Stimulated activated CD4-positive, alpha-beta T cell treated with anti-CD3 and anti-CD28 coated beads, Interleukin-4, amount 100 ng/mL, for 24 hours (primary cell): Measurements from ENCODE around the gene ATF4.
"Not testable (repeated sequence)": the region's sequence is repeated elsewhere in the genome, so short reads cannot be mapped to it uniquely, and the experiment has no call there.

Experiments
- DNase-seq: peaks from one replicate; pipeline ENCODE4 v3.0.0-alpha.2; 2020

The ATF4 gene

DNA sequence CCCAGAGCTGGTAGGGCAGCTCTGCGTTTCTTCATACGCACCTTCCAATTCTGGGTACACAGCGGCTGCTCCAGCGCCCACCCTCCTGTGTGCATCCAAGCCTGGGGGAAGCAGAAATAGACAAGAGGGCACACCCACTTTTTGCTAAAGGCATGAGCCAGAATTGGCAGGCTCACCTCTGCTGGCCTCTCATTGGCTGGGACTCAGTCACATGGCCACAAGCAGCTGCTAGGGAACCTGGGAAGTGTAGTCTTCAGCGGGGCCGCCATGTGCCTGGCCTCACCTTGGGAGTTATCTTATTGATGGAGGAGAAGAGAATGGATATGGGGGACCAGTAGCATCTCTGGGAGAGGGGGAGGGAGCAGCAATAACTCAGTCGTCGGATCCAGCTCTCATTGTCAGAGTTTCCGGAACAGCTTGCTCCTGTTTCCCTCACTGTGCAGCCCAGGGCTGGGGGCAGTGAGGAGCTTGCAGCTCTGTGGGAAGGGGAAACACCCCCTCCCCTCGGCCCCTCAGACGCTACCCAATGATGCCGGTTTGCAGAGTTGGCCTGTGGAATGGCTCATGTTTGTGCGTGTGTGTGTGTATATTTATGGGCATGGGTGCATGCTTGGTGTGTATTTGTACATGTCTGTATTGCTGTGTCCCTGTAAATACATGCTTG lies 30.1 kb upstream of the ATF4 start:
- DNase-seq, result peak; percentile 86

DNA sequence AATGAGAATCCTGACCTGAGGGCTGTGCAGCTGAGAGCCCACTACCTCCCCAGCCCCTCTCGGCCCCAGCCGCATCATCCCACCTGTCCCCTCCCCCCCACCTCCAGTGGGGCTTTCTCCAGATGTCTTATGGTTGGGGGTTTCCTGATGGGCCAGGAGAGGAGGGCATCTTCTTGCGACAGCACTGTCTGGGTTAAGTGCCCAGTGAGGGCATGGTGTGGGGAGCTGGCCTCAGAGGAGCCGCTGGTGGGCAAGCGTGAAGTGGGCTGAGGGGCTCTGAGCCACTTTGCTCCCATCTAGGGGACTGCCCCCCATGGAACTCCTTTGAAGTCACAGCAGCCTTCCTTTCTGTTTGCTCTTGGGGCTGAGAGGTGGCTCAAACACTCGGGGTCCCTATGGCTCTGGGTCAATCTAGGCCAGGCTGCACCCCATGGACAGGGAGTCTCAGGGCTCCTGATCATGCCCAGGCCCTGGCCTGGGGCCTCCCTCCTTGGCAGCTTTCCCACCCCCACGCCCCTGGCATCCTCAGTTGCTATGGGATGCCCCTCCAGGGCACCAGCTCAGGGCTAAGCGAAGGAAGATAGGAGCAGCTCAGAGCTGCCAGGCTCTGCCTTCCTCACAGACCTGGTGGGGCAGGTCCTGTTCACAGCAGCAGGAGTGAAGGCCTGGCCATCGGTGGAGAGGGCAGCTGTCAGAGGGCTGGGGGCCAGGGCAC lies 29.2 kb upstream of the ATF4 start:
- DNase-seq, result no peak

DNA sequence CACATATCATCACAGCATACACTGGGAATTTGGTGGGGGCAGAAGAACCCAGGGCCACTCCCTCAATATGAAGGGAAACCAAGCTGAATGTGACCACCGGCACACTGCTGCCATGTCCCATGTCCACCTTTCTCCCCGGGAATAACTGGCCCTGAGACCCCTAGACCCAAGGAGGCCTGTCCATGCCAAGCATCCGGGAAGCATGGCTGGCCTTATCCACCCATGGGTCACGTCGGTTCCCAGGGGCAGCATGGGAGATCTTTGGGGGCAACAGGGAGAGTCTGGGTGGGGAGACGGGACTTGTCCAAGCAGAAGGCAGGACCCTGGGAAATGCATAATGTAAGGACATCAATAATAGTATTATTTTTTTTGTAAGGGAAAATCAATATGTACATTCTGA lies 28.7 kb upstream of the ATF4 start:
- no peak for DNase-seq

DNA sequence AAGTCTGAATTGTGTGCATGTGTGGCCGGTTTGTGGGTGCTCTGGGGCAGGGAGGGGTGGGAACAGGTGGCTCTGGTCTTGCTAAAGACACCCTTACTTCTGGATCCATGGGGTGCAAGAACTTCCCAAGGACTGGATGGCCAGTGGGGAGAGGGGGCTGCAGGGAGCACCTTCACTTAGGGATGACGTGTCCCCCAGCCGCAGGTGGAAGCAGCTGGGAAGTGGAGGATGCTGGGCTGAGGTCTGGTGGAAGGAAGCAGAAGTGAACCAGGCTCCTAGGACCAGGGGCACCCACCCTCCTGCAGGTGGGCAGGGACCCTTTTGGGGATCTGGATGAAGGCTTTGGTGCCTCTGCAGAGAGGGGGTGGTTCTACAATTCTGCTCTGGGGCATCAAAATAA lies 28.2 kb upstream of the ATF4 start:
- no peak for DNase-seq

DNA sequence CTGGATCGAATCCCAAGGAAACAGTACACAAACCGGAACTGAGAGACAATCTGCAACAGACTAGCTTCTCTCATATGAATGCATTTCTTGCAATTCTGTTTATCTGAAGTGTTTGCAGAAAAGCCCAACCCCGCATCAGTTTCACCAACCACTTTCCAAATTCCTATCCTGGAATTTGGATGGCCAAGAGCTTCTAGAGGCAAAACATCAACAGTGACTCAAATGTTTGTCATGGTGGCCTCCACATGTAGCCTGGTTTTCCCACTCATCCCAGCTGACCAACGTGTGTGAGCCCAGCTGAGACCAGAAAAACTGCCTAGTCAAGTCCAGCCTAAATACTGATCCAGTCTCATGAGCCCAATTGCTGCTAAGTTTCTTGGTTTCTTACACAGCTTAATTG lies 26.6 kb upstream of the ATF4 start:
- DNase-seq, result no peak

DNA sequence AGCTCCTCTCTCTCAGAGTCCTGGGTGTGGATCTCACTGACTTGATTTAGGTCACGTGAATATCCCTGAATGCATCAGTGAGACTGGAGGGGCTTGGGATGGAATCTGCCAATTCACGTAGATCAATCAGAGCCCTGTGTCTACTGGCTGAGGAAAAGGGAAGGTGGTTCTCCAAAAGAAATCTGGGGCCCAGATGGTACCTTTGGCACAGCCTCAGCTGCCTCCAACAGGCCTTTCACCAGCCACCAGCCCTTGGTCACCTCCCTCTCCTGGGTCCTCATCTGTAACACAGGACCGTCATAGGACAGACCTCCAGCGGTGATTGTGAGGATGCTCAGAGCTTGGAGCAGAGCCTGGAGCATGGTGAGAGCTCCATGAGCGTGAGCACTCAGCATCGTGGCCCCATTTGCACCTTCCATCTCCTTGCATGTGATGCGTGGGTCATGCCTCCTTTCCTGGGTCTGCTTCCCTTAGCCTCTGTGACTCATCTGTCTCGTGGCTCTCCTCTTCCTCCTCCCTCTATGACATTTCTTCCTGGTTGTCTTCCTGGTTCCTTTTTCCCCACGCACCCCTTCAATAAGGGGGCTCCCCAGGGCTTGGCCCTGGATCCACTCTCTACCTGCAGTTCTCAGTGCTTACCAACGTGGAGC lies 25.8 kb upstream of the ATF4 start:
- no peak for DNase-seq

DNA sequence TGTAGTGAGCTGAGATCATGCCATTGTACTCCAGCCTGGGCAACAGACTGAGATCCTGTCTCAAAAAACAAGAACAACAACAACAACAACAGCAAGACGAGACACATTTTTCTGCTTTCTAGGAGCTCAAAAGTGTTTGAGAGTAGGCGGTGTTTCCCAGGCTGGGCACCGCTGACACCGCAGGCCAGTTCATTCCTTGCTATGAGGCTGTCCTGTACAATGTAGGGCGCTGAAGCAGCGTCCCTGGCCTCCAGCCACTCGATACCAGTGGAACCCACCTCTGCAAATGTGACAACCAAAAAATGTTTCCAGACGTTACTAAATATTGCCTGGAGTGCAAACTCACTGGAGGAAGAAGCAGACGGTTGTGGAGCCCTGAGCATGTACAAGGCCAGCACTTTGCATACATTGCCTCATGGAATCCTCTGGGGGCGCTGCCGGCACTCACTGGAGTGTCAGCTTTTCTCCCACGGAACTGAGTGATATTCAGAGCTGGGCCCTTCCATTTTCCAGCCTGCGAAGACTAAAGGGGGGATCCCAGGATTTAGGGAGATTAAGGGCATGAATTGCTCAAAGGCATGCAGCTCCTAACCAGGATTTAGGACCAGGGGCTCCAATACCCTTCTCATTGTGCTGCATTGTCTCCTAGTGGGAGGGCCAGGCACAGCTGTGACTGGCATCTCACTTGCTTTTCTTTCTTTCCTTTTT lies 24.1 kb upstream of the ATF4 start:
- DNase-seq, result peak; percentile 73

DNA sequence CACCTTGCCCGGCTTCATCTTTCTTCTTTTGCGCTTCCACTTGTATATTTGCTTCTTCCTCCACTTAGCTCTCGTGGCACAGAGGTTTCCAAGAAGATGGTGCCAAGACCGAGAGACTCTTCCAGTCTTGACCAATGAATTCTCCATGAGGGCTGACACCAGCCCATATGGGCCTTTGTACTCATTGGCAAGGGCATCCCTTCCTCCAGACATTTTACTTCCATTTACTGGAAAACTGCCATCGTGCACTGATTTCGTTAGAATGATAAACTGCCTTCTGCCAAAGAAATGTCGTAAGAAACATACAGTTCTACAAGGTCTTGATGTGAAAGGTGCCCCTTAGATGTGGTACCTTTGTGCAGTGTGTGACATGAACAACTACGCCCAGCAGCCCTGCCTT lies 22.9 kb upstream of the ATF4 start:
- no peak for DNase-seq

DNA sequence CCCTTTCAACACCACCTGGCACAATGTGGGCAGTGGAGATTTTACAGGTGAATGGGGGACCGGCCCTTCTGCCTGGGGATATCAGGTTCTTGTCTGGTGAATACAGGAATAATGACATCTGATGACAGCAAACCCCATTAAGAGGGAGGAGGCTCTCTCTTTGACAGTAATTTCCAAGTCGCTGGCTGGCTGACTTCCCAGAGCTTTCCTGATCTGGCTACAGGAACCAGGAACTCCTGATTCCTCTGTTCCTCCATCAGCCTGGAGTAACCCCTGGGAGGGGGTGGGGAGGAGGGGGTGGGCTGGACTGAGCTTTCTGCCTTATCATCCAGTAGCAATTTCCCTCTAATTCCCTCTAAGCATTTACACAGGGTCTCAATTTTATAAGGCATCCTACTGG lies 22.0 kb upstream of the ATF4 start:
- DNase-seq, result no peak

DNA sequence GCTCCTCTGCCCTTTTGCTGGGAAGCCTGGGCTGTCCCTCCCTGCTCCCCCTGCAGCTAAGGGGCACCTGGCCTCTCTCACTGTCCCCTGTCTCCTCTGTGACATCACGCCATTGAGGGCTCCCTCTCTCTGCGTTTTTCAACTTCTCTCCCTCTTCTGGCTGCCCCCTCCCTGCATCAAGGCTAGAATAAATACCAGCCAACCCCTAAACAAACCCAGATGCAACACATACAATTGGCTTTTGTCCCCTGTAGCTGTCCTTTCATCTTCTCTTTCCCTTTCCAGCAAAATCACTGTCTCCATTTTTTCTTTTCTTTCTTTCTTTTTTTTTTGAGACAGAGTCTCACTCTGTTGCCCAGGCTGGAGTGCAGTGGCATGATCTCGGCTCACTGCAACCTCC lies 21.6 kb upstream of the ATF4 start:
- no peak for DNase-seq

DNA sequence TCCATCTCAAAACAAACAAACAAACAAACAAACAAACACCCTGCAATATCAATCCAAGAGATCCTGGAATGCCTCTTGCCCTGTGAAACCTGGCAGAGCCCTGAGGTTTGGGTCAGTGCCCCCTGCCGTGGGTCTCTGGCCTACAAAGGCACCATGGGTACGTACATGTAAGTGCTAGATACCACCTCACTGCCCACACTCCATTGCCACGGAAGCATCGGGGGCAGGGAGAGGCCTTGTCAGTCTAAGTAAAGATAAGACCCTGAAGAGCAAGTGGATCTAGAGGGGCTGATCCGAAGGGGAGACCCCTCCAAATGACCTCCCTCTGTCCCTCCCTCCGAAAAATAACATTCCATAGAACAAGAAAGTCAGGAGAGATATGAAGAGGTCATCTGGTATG lies 20.3 kb upstream of the ATF4 start:
- no peak for DNase-seq

DNA sequence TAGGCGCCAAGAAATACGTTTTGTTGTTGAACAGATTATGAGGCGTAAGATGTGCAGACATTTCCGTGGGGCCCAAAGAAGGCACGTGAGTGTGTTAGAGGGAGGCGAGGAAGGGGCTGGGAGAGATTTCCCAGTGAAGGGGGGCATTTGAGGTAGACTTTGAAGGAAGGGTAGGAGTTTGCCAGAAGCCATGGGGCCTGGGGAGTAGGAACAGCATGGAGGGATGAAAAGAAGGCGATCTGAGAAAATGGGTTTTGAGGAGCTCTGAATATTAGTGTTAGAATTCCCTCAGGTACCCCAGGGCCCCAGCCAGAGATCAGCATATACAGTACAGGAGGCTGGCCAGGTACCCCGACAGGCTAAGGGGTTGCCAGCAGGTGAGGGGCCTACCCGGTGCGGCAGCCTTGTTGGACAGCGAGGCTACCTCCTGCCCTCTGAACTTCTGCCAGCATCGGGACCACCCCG lies 18.7 kb upstream of the ATF4 start:
- no peak for DNase-seq

DNA sequence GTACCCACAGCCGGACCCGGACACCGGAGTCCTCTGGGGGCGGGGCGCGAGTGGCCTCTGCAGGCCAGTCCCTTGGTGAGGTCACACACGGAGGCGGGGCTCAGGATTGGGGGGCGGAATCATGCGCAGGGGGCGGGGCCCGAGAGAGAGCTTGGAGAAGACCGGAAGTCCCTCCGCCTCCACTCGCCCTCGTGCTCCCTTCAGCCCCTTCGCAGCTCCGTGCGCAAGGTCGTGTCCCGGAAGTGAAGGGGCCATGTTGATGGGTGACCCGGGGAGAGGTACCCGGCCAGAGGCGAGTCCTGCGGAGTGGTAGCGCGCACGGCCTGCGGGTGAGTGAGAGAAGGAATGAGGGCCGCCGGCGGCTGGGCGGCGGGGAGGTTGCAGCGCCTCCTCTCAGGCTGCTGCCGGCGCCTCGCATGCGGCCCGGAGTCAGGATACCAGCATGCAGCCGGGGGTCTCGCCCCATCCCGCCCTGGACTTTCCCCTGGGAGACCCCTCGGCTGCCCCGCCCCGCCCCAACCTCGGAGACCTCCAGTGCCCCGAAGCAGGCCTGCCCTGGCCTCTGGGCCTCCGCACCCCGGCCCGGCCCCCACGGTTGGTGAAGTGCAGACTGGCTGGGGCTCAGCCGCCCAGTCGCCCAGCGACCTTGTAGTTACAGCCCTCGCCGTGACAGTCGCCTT lies 18.1 kb upstream of the ATF4 start, which contains the start of gene MIEF1:
Gene MIEF1, plus strand, starts transcription at position 182 of the 680 bp plus-strand sequence. CDS start 9,005 bp downstream, outside the sequence.
- peak; percentile 94 for DNase-seq

DNA sequence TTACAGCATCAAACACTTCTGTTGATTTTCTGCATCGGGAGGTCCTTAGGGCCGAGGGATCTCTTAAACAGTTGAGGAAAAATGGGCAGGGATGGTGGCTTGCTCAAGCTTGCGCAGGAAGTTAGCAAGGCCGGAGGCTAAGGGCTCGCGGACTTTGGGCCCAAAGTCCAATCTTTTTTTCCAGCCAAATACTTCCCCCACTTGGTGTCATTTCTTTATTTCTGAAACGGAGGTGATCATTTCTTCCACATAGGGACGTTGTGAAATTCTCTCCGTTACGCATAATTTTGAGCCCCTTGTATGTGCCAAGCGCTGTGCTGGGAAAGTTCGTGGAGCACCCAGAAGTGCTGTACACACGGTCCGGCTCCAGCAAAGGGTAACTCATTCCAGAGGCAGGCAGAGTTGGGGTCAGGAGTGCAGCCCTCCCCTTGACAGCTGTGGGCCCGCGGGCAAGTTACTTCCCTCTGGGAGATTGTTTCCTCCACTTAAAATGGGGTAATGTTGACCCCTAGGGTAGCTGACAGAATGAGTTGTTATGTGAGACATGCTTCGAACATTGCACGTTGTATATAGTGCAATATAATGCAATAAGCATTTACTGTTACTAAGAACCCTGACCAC lies 17.5 kb upstream of the ATF4 start:
- no peak for DNase-seq

DNA sequence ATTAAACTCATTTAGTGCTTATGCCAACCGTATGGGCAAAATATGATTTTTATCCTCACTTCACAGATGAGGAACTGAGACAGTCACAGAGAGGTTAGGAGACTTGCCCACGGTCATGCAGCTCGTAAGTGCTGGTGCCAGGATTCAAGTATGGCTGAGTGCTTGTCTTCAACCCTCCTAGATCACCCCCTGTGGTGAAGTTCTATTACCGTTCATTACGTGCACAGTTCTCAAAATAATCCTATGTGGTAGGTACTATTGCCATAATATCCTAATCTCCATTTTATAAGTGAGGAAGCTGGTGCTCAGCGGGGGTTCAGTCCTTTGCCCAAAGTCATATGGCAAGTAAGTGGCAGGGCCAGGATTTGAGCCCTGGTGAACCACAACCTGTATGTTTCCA lies 16.7 kb upstream of the ATF4 start:
- DNase-seq, result no peak

DNA sequence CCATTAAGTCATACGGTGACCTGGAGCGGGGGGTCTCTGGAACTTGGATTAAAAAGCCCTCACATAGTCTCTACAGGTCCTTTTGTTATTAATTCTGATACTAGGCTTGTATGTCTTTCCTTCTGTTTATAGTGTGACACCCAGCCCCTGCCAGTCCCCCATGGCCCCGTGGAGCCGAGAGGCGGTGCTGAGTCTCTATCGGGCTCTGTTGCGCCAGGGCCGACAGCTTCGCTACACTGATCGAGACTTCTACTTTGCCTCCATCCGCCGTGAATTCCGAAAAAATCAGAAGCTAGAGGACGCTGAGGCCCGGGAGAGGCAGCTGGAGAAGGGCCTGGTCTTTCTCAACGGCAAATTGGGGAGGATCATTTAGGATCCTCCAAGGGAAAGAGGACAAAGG lies 16.3 kb upstream of the ATF4 start:
- no peak for DNase-seq

DNA sequence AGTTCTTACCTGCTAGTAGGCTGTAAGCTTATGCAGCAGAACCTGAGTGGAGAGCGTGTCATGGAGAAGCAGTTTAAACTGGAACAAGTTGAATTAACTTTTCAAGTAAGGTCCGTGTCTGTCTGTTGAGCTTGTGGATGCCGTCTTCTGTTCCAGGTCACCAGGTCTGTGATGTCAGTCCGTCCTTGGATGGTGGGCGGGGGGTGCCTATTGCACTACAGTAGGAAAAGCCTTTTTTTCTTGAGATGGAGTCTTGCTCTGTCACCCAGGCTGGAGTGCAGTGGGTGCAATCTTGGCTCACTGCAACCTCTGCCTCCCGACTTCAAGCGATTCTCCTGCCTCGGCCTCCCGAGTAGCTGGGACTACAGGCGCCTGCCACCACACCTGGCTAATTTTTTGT lies 13.3 kb upstream of the ATF4 start:
- DNase-seq, result not testable (repeated sequence)

DNA sequence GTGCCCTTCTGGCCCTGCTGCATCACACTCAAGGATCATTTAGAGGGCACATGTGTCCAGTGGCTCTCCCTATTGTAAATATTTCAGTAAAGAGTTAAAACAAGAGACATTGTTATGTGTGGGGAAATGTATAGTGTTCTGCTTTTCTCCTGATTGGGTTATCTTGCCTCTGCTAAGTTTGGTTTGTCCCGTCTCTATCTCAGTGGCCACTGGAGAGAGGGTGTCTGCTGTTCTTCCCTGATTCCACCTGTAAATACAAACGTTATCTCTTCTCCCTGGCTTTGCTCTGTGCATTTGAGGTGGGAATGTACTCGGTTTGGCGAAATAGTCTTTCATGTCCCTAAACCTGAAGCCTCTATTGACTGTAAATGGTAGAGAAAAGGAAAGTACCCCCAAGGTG lies 12.0 kb upstream of the ATF4 start:
- no peak for DNase-seq

DNA sequence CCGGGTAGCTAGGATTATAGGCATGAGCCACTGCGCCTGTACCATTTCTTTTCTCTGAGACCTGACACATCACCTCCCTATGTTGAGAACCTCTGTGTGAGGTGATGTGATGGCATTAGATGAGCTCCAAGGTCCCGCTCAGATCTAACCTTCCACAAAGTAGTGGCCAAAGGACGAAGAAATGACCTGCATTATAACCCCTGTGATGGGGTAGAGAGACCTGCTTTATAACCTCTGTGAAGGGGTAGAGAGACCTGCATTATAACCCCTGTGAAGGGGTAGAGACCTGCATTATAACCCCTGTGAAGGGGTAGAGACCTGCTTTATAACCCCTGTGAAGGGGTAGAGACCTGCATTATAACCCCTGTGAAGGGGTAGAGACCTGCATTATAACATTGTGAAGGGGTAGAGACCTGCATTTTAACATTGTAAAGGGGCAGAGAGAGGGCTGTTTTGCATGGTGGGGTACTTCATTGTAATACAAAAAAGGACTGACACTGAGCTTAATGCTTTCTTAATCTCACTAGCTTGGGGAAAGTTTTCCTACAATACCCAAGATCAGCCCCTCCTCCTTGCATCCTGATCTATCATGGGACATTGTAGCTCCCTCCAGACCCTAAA lies 9.7 kb upstream of the ATF4 start:
- no peak for DNase-seq

DNA sequence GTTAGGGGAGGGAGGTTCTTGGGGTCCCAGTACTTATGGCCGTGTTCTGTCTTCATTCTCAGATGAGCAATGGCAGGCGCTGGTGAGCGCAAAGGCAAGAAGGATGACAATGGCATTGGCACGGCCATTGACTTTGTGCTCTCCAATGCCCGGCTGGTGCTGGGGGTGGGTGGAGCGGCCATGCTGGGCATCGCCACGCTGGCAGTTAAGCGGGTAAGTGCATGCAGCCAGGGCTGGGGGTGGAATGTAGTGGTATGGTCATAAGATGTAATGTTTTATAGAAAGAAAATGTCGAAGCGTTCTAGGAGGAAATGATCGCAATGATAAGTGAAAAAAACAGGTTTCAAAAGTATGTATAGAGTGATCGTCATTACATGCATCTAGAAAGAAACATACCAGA lies 9.1 kb upstream of the ATF4 start:
- no peak for DNase-seq

DNA sequence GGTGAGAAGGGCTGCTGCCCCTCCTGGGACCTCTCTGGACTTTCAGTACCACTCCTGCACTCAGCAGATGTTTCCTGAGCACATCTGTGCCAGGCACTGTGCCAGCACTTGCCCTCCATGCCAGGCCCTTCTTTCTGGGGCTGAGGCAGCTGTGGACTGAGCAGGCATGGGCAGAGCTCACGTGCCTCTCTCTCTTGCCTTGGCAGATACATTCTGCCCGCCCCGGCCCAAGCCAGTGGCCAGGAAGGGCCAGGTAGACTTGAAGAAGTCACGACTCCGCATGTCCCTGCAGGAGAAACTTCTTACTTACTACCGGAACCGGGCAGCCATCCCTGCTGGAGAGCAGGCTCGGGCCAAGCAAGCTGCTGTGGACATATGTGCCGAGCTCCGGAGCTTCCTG lies 8.3 kb upstream of the ATF4 start:
- no peak for DNase-seq

DNA sequence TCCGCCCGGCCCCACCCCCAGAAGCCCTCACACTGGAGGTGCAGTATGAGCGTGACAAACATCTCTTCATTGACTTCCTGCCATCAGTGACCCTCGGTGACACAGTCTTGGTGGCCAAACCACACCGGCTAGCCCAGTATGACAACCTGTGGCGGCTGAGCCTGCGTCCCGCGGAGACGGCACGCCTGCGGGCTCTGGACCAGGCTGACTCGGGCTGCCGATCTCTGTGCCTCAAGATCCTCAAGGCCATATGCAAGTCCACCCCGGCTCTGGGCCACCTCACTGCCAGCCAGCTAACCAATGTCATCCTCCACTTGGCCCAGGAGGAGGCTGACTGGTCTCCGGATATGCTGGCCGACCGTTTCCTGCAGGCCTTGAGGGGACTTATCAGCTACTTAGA lies 6.6 kb upstream of the ATF4 start:
- DNase-seq, result no peak
